Measurements from ENCODE around the gene C2CD4D. TPM values are rescaled to one million over a fixed set of nuclear protein-coding genes. Genes with fewer than 3 reads are reported as not detected.

Gene C2CD4D
- polyA plus RNA-seq, 1 donor from 2014 or later: not detected

- Histone ChIP-seq H3K9me2 (ENCODE audit: insufficient read depth, low read length) (no peaks in the 10 kb centered on the region), H3K4me3 (ENCODE audit: low read length) (peak overlapping the region; percentile 50), H3K9ac (ENCODE audit: low read length) (peak overlapping the region; percentile 50), H3K36me3 (ENCODE audit: insufficient read depth, low read length) (no peaks in the 10 kb centered on the region), H3F3A (ENCODE audit: insufficient read depth, low read length, poor library complexity, severe bottlenecking) (no peaks in the 10 kb centered on the region), H3K9me3 (ENCODE audit: low read length) (no peaks in the 10 kb centered on the region), H3K27me3 (ENCODE audit: insufficient read depth, low read depth, low read length) (no peaks in the 10 kb centered on the region), H3K4me2 (ENCODE audit: low read length) (no peak overlapping the region), H2AFZ (ENCODE audit: low read depth, low read length) (no peak overlapping the region), H3K27ac (ENCODE audit: low read length) (peak overlapping the region; percentile 61), H4K20me1 (ENCODE audit: insufficient read depth) (no peaks in the 10 kb centered on the region), H3K79me2 (replicated peaks; ENCODE audit: insufficient read depth, low read length) (no peaks in the 10 kb centered on the region)
- TF ChIP-seq RAD21 (conservative IDR thresholded peaks at IDR 0.05) (no peak), POLR2AphosphoS5 (IDR thresholded peaks at IDR 0.05) (peak; percentile 53)
These were observed 40.2 kb downstream of the C2CD4D start for GRCh38 chr1:151799179-151800022.

GRCh38 chr1:151798571-151798970 lies 41.0 kb downstream of the C2CD4D start:
- peak overlapping the region; percentile 50 for H3K4me3 ChIP-seq (ENCODE audit: low read length)
- peaks cover 3% of the 10 kb centered on the region for H3K79me2 ChIP-seq (replicated peaks; ENCODE audit: insufficient read depth, low read length)

More at GRCh38 chr1:151798571-151798970, 41.0 kb downstream of the C2CD4D start:
- TF ChIP-seq CTCF (IDR thresholded peaks at IDR 0.05; ENCODE audit: poor library complexity, severe bottlenecking): no peak
- no peak for TF ChIP-seq POLR2AphosphoS5 (IDR thresholded peaks at IDR 0.05)
- TF ChIP-seq TAF1 (IDR thresholded peaks at IDR 0.05; ENCODE audit: low read depth): no peak
- no peak for TF ChIP-seq EZH2 (IDR thresholded peaks at IDR 0.05; ENCODE audit: borderline replicate concordance, insufficient read depth, low read length, poor library complexity, severe bottlenecking)
- no peak for TF ChIP-seq SMC3 (conservative IDR thresholded peaks at IDR 0.05; ENCODE audit: poor library complexity)
- no peak for TF ChIP-seq EP300 (conservative IDR thresholded peaks at IDR 0.05; ENCODE audit: poor library complexity, severe bottlenecking)
- TF ChIP-seq REST (IDR thresholded peaks at IDR 0.05; ENCODE audit: borderline replicate concordance): no peak
- no peak for TF ChIP-seq RAD21 (conservative IDR thresholded peaks at IDR 0.05)
- TF ChIP-seq MXI1 (conservative IDR thresholded peaks at IDR 0.05; ENCODE audit: poor library complexity, severe bottlenecking): no peak
- no peaks in the 10 kb centered on the region for H3K9me2 ChIP-seq (ENCODE audit: insufficient read depth, low read length)
- no peaks in the 10 kb centered on the region for H3F3A ChIP-seq (ENCODE audit: insufficient read depth, low read length, poor library complexity, severe bottlenecking)
- H3K4me2 ChIP-seq (ENCODE audit: low read length): no peak overlapping the region
- H3K27ac ChIP-seq (ENCODE audit: low read length): peak overlapping the region; percentile 61
- no peaks in the 10 kb centered on the region for H3K9me3 ChIP-seq (ENCODE audit: low read length)
- H3K36me3 ChIP-seq (ENCODE audit: insufficient read depth, low read length): no peaks in the 10 kb centered on the region
- H4K20me1 ChIP-seq (ENCODE audit: insufficient read depth): no peaks in the 10 kb centered on the region
- no peak overlapping the region for H2AFZ ChIP-seq (ENCODE audit: low read depth, low read length)
- no peaks in the 10 kb centered on the region for H3K27me3 ChIP-seq (ENCODE audit: insufficient read depth, low read depth, low read length)
- H3K9ac ChIP-seq (ENCODE audit: low read length): peak overlapping the region; percentile 42
